Measurements from ENCODE around the gene FAM107B. TPM values are rescaled to one million over a fixed set of nuclear protein-coding genes. Genes with fewer than 3 reads are reported as not detected.

The FAM107B gene
- total RNA-seq, 6 experiments from 2014 or later = 58.6 to 116 (median 68.7) TPM

DNA sequence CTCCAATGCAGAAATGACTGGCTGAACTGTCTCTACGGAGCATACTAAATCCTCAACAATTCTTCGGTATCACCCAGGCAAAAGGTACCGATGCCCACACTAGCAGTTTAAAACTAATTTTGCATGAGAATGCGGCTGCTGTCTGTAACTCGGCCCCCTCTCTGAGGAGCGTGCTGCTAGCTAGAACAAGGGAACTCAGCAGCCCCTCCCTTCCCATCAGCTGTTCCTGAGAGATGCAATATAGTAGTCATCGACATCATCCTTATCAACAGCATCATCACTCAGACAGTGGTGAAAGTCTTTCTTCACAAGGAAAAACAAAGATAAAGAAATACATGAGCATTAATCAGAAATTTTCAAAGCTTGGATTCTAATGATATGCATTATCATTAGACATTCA lies 254.9 kb downstream of the FAM107B start:
- intact Hi-C loops (cut with DNase I) = no loop called here
- 92% methylated on average over 4 of the region's 7 CpGs for WGBS (ENCODE audit: insufficient coverage, low coverage, low lambda C conversion rate, missing lambda C conversion rate)
- H3K27ac ChIP-seq = no peak overlapping the region
- ATAC-seq = no peak
- H3K4me1 ChIP-seq = no peaks in the 10 kb centered on the region
- no peak for DNase-seq
- no peak overlapping the region for H3K4me3 ChIP-seq
- H3K36me3 ChIP-seq = peaks cover 0 to 37% (median 21%) of the 10 kb centered on the region in 4 donors
- no peaks in the 10 kb centered on the region for H3K27me3 ChIP-seq
- TF ChIP-seq POLR2A (IDR thresholded peaks at IDR 0.05) = no peak
- TF ChIP-seq, protein P1, sequence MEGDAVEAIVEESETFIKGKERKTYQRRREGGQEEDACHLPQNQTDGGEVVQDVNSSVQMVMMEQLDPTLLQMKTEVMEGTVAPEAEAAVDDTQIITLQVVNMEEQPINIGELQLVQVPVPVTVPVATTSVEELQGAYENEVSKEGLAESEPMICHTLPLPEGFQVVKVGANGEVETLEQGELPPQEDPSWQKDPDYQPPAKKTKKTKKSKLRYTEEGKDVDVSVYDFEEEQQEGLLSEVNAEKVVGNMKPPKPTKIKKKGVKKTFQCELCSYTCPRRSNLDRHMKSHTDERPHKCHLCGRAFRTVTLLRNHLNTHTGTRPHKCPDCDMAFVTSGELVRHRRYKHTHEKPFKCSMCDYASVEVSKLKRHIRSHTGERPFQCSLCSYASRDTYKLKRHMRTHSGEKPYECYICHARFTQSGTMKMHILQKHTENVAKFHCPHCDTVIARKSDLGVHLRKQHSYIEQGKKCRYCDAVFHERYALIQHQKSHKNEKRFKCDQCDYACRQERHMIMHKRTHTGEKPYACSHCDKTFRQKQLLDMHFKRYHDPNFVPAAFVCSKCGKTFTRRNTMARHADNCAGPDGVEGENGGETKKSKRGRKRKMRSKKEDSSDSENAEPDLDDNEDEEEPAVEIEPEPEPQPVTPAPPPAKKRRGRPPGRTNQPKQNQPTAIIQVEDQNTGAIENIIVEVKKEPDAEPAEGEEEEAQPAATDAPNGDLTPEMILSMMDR (IDR thresholded peaks at IDR 0.05) = no peak
- H3K9me3 ChIP-seq = no peaks in the 10 kb centered on the region

GRCh38 chr10:14518149-14518548 lies 256.5 kb downstream of the FAM107B start:
- no peak for ATAC-seq
- 88% methylated on average over 3 of the region's 3 CpGs for WGBS (ENCODE audit: insufficient coverage, low coverage, low lambda C conversion rate, missing lambda C conversion rate)

GRCh38 chr10:14513123-14513522 lies 261.6 kb downstream of the FAM107B start:
- 70% methylated on average over 4 of the region's 4 CpGs for WGBS (ENCODE audit: insufficient coverage, low coverage, low lambda C conversion rate, missing lambda C conversion rate)

More at GRCh38 chr10:14518149-14518548, 256.5 kb downstream of the FAM107B start:
- H3K36me3 ChIP-seq = peaks cover 0 to 37% (median 20%) of the 10 kb centered on the region in 4 donors
- no peak overlapping the region for H3K4me3 ChIP-seq
- H3K27me3 ChIP-seq = no peaks in the 10 kb centered on the region
- H3K4me1 ChIP-seq = no peaks in the 10 kb centered on the region
- H3K27ac ChIP-seq = no peak overlapping the region
- intact Hi-C loops (cut with DNase I) = no loop called here
- H3K9me3 ChIP-seq = no peaks in the 10 kb centered on the region
- TF ChIP-seq POLR2A (IDR thresholded peaks at IDR 0.05) = no peak
- TF ChIP-seq, protein P1 (IDR thresholded peaks at IDR 0.05) = no peak
- DNase-seq = no peak

DNA sequence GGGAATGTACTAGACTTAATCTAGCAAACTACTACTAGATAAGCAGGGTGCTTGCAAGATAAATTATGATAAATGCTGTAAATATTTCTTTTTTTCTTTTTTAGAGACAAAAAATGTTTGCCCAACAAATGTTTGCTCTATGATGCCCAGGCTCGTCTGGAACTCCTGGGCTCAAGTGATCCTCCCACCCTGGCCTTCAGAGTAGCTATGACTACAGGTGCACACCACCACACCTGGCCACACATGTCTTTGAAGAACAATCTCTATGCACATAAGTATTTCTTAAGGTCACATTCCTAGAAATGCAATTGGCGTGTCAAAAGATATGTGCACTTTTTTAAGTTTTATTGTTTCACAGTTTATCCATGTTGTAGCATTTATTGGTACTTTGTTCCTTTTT lies 264.4 kb downstream of the FAM107B start:
- peaks cover 0 to 21% (median 0%) of the 10 kb centered on the region in 4 donors for H3K36me3 ChIP-seq
- 95% methylated on average over 2 of the region's 2 CpGs for WGBS (ENCODE audit: insufficient coverage, low coverage, low lambda C conversion rate, missing lambda C conversion rate)
- TF ChIP-seq POLR2A (IDR thresholded peaks at IDR 0.05) = no peak
- TF ChIP-seq, protein P1 (IDR thresholded peaks at IDR 0.05) = no peak
- intact Hi-C loops (cut with DNase I) = no loop called here
- no peaks in the 10 kb centered on the region for H3K4me1 ChIP-seq
- ATAC-seq (no peak), DNase-seq (no peak)
- H3K9me3 ChIP-seq = no peaks in the 10 kb centered on the region
- no peaks in the 10 kb centered on the region for H3K27me3 ChIP-seq
- H3K27ac ChIP-seq = no peak overlapping the region
- H3K4me3 ChIP-seq = no peak overlapping the region

More at GRCh38 chr10:14513123-14513522, 261.6 kb downstream of the FAM107B start:
- TF ChIP-seq, protein P1 (IDR thresholded peaks at IDR 0.05) = no peak
- no peak for TF ChIP-seq POLR2A (IDR thresholded peaks at IDR 0.05)
- H3K9me3 ChIP-seq = no peaks in the 10 kb centered on the region
- intact Hi-C loops (cut with DNase I) = no loop called here
- H3K27ac ChIP-seq = no peak overlapping the region
- ATAC-seq = no peak
- no peaks in the 10 kb centered on the region for H3K27me3 ChIP-seq
- DNase-seq = no peak
- no peak overlapping the region for H3K4me3 ChIP-seq
- peaks cover 0 to 22% (median 1%) of the 10 kb centered on the region in 4 donors for H3K36me3 ChIP-seq
- no peaks in the 10 kb centered on the region for H3K4me1 ChIP-seq

Measured in right lobe of liver (tissue), 6 donors.